H1 (cell line): ENCODE measurements around the gene WDR5. TPM values are rescaled to one million over a fixed set of nuclear protein-coding genes. Genes with fewer than 3 reads are reported as not detected.

Source experiments
- ATF2 ChIP-seq: IDR thresholded peaks from 2 replicates; pipeline ENCODE4 v1.6.1; 2012; ENCODE audit warnings: low read length, inconsistent platforms
- EZH2 ChIP-seq: fragments of 200-600 bp; sonication (generic); IDR thresholded peaks from 2 replicates; pipeline ENCODE4 v1.7.1; 2012; ENCODE audit warnings: low read depth, mild to moderate bottlenecking, moderate library complexity, low read length, inconsistent platforms; ENCODE audit not compliant: severe bottlenecking
- polyA plus RNA-seq, 7 experiments: library from polyadenylated mRNA; depleted of rRNA in 3 of 7; stranded (reverse) in 5 of 7; unstranded in 2 of 7; fragments of >200 nt in 5 of 7; fragments of 200-250 nt in 2 of 7; gene quantifications; 1 replicate in 5 of 7; 2 replicates in 1 of 7; 4 replicates in 1 of 7; pipeline versions ENCODE4 v1.2.1 to v1.2.3, GENCODE V29; 2011 to 2013; ENCODE audit warnings: missing spikeins in 2 of 7, mixed read lengths in 2 of 7
- total RNA-seq: library from RNA; stranded (reverse); fragmentation: NEBNext Ultra II Directional; extraction: Animal tissue kit (Norgen Biotek cat#: 25700); gene quantifications from 2 replicates; pipeline ENCODE4 v1.2.1, GENCODE V29; 2021

WDR5 gene
- total and polyA plus RNA-seq, 2 of the 8 experiments (the other 6 are each of a cell fraction or from before 2014, with no cell fraction given) = 38.4 to 68.1 TPM

DNA sequence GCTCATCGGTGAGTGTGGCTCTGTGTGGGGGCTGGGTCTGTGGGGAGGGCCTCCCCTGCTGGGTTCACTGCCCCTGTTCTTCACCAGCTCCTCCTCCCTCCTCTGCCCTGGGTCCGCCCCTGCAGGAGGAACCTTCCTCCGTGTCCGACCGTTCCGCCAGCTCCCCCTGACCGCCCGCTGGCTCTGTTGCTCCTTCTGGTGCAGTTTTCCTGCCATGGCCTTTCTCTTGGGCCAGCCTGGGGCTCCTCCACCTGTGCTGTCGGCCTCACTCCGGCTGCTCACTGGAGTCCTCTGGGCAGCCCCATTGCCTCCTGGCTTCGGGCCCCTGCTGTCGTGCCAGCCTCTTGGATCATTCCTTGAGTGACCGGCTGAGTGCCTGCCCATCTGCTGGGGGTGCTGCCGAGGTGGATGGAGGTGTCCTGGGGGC, 16.2 kb downstream of the WDR5 start (continued):
- TF ChIP-seq ATF2 (no peak), EZH2 (no peak)
